HCT116 (cell line): ENCODE results near the gene KLK13. TPM values are rescaled to one million over a fixed set of nuclear protein-coding genes. Genes with fewer than 3 reads are reported as not detected.

ENCODE experiments used
- ATAC-seq: fragments of 200-7000 bp; cut with Tn5 transposase; 2 replicates; pipeline ENCODE4 v1.9.1; 2020; ENCODE audit warnings: mild to moderate bottlenecking, moderate library complexity
- BruUV-seq: library from RNA; stranded (reverse); fragments of 400-500 nt; replicated peaks from 2 replicates; lab custom pipeline; 2021; lab: Mats Ljungman, UMichigan
- CTCF ChIA-PET: fragments of 300-600 bp; sonication (Branson Sonifier 250); formaldehyde crosslinking; loops from one replicate; lab custom pipeline; 2021; ENCODE audit warnings: antibody characterized with exemption; lab: Charles Lee
- POLR2A ChIA-PET: fragments of 300-600, 350-600 bp; sonication (Branson Sonifier 250); formaldehyde crosslinking; loops from one replicate; lab custom pipeline; 2021; ENCODE audit warnings: antibody characterized with exemption; lab: Charles Lee
- RAD21 ChIA-PET, 2 experiments: fragments of 300-600 bp; sonication (Branson Sonifier 250); formaldehyde crosslinking; loops; one replicate each; lab custom pipeline; 2023; ENCODE audit warnings: low total read pairs in 2 of 2; ENCODE audit not compliant: uncharacterized antibody in 2 of 2, unreplicated experiment in 2 of 2, low non-redundant PET in 1 of 2; lab: Charles Lee
- DNase-seq: peaks from one replicate; pipeline ENCODE4 v3.0.0-alpha.2; 2010; ENCODE audit warnings: low read depth, low spot score
- H2AFZ ChIP-seq: fragments of 200-600 bp; shearing (Covaris generic), sonication (generic); 2 replicates; pipeline ENCODE4 v1.6.1; 2017; ENCODE audit warnings: low read depth, mixed run types, mixed read lengths, antibody characterized with exemption, low read length; ENCODE audit not compliant: poor library complexity, severe bottlenecking
- H3K27ac ChIP-seq: 2 replicates; pipeline ENCODE4 v1.5.1; 2012; ENCODE audit warnings: low read depth, low read length
- H3K27me3 ChIP-seq: fragments of 200-600 bp; sonication (generic); 2 replicates; pipeline ENCODE4 v1.6.1; 2016; ENCODE audit warnings: mixed run types, low read length, mixed read lengths; ENCODE audit not compliant: insufficient read depth
- H3K36me3 ChIP-seq, 2 experiments: fragments of 200-500 bp in 1 of 2; fragments of 200-600 bp in 1 of 2; sonication (Bioruptor generic) in 1 of 2; sonication (generic) in 1 of 2; 2 replicates each; pipeline versions ENCODE4 v1.5.1 to v1.6.1; 2014 to 2016; ENCODE audit warnings: low read length in 2 of 2, inconsistent platforms in 1 of 2, mixed read lengths in 1 of 2, mixed run types in 1 of 2; ENCODE audit not compliant: insufficient read depth in 2 of 2, control insufficient read depth in 1 of 2
- H3K4me1 ChIP-seq, 2 experiments: fragments of 200-600 bp in 1 of 2; sonication (generic) in 1 of 2; 2 replicates each; pipeline versions ENCODE4 v1.5.1 to v1.6.1; 2012 to 2017; ENCODE audit warnings: low read length in 2 of 2, inconsistent platforms in 1 of 2, mild to moderate bottlenecking in 1 of 2, mixed read lengths in 1 of 2, mixed run types in 1 of 2, moderate library complexity in 1 of 2; ENCODE audit not compliant: insufficient read depth in 2 of 2, control insufficient read depth in 1 of 2
- H3K4me2 ChIP-seq: fragments of 200-600 bp; sonication (generic); 2 replicates; pipeline ENCODE4 v1.6.1; 2017; ENCODE audit warnings: mixed run types, low read length, mixed read lengths
- H3K4me3 ChIP-seq, 2 experiments: fragments of 200-600 bp in 1 of 2; sonication (generic) in 1 of 2; replicated peaks in 1 of 2; 2 replicates each; pipeline ENCODE4 v1.5.1; 2011 to 2016; ENCODE audit warnings: low read length in 2 of 2, control low read depth in 1 of 2, low read depth in 1 of 2, mild to moderate bottlenecking in 1 of 2, mixed read lengths in 1 of 2, mixed run types in 1 of 2
- H3K79me2 ChIP-seq: fragments of 200-600 bp; sonication (generic); 2 replicates; pipeline ENCODE4 v1.6.1; 2017; ENCODE audit warnings: mild to moderate bottlenecking, mixed run types, low read length, moderate library complexity, mixed read lengths; ENCODE audit not compliant: insufficient read depth
- H3K9ac ChIP-seq: fragments of 200-600 bp; sonication (generic); 2 replicates; pipeline ENCODE4 v1.6.1; 2016; ENCODE audit warnings: low read length, mixed read lengths
- H3K9me2 ChIP-seq: fragments of 200-600 bp; sonication (generic), shearing (Covaris generic); 2 replicates; pipeline ENCODE4 v1.6.1; 2017; ENCODE audit warnings: mixed run types, mild to moderate bottlenecking, moderate library complexity; ENCODE audit not compliant: insufficient read depth
- H3K9me3 ChIP-seq, 2 experiments: fragments of 200-500 bp in 1 of 2; fragments of 200-600 bp in 1 of 2; sonication (Bioruptor generic) in 1 of 2; sonication (generic) in 1 of 2; 2 replicates each; pipeline ENCODE4 v1.6.1; 2014 to 2017; ENCODE audit warnings: low read length in 2 of 2, mixed read lengths in 2 of 2, inconsistent platforms in 1 of 2, low read depth in 1 of 2, mild to moderate bottlenecking in 1 of 2, mixed run types in 1 of 2, moderate library complexity in 1 of 2; ENCODE audit not compliant: control insufficient read depth in 1 of 2, insufficient read depth in 1 of 2
- H4K20me1 ChIP-seq: fragments of 200-600 bp; sonication (generic), shearing (Covaris generic); 2 replicates; pipeline ENCODE4 v1.6.1; 2017; ENCODE audit warnings: mixed run types, mild to moderate bottlenecking, moderate library complexity; ENCODE audit not compliant: insufficient read depth
- CBX3 ChIP-seq: IDR thresholded peaks from 2 replicates; pipeline ENCODE4 v1.6.1; 2012; ENCODE audit warnings: low read depth
- ELF1 ChIP-seq: IDR thresholded peaks from 2 replicates; pipeline ENCODE4 v1.6.1; 2012; ENCODE audit warnings: low read depth, borderline replicate concordance
- JUND ChIP-seq: IDR thresholded peaks from 2 replicates; pipeline ENCODE4 v1.6.1; 2012
- POLR2A ChIP-seq: IDR thresholded peaks from 2 replicates; pipeline ENCODE4 v1.7.0; 2011; ENCODE audit warnings: borderline replicate concordance; ENCODE audit not compliant: insufficient read depth, insufficient read length; ENCODE audit errors: extremely low read depth
- POLR2AphosphoS5 ChIP-seq: IDR thresholded peaks from 2 replicates; pipeline ENCODE4 v1.6.1; 2011; ENCODE audit warnings: mild to moderate bottlenecking, low read depth, low read length, moderate library complexity
- SIN3A ChIP-seq: IDR thresholded peaks from 2 replicates; pipeline ENCODE4 v1.6.1; 2012; ENCODE audit warnings: low read depth
- YY1 ChIP-seq: IDR thresholded peaks from 2 replicates; pipeline ENCODE4 v1.6.1; 2011; ENCODE audit warnings: low read length, low read depth, moderate library complexity, mild to moderate bottlenecking; ENCODE audit not compliant: insufficient replicate concordance; ENCODE audit errors: extremely low read depth
- ZFX ChIP-seq: fragments of 450-650 bp; IDR thresholded peaks from 2 replicates; pipeline ENCODE4 v1.6.1; 2017
- intact Hi-C: fragments of 100-400 bp; cut with micrococcal nuclease; formaldehyde crosslinking; loops from 2 replicates; pipeline ENCODE4 v1.10.0; 2022
- total RNA-seq: library from RNA; stranded (reverse); gene quantifications from one replicate; pipeline ENCODE4 v1.2.1, GENCODE V29; 2021; ENCODE audit not compliant: unreplicated experiment
- TF ChIP-seq, protein P1 (sequence below): IDR thresholded peaks from 2 replicates; pipeline ENCODE4 v1.6.1; 2012

KLK13 gene
- total RNA-seq, 1 experiment from 2014 or later: 3.2 TPM

DNA sequence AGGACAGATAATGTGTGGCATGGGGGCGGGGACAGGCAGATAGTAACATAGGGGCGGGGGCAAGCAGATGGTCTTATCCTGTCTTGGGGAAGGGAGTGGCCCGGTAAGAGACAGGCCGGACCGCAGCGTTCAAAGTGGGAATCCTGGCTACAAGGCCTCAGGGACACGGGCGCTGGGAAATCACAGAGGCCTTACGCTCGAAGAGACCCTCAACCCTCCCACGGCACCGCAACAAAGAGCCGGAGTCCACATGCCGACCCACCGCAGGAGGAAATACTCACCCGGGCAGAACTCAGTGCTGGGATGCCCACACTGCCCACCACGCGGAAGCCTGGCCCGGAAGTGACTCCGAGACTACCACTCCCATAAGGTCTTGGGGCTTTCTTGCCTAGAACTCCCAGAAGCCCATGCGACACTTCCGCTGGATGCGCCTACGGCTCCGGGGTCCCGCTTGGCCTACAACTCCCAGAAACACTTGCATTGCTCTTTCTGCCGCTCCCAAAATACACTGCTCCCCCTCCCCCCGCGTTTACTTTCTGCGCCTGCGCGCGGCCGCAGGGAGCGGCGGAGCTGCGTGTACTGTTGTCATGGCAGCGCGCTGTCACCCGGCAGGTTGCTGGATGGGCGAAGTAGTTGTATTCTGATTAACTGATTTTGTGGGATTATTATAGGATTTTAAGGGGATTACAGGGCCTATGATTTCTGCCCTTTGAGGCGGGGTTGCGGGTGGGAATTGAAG, 43.3 kb upstream of the KLK13 start, which contains the start of gene CTU1:
Gene CTU1, minus strand, starts transcription at position 344 of the 739 bp plus-strand sequence. CDS start 3,840 bp downstream, outside the sequence.
- Histone ChIP-seq H3K27ac (peak within 1 kb of the TSS; percentile 44), H3K9me3 (no peaks in the 10 kb centered on the region), H3K4me3 (peak within 1 kb of the TSS; percentile 93 to 95), H3K79me2 (peaks cover 34% of the 10 kb centered on the region), H3K36me3 (peaks cover 0 to 6% of the 10 kb centered on the region in 2 experiments; a peak in 2 of 4 replicates), H3K4me2 (peak within 1 kb of the TSS; percentile 97), H2AFZ (peak within 1 kb of the TSS; percentile 91), H3K9me2 (no peaks in the 10 kb centered on the region), H3K27me3 (no peaks in the 10 kb centered on the region; the same call in 1 of the 2 replicates), H3K4me1 (peaks cover 19 to 37% of the 10 kb centered on the region in 2 experiments), H4K20me1 (no peaks in the 10 kb centered on the region), H3K9ac (peak within 1 kb of the TSS; percentile 70)
- ChIA-PET RAD21 (no interaction called here), CTCF (no interaction called here), POLR2A (no interaction called here)
- ATAC-seq (peak; percentile 93), DNase-seq (peak; percentile 99)
- TF ChIP-seq JUND: no peak
- peak; percentile 28; the same call in 1 of the 2 replicates for TF ChIP-seq SIN3A
- TF ChIP-seq ELF1: peak; percentile 95
- TF ChIP-seq, protein P1, sequence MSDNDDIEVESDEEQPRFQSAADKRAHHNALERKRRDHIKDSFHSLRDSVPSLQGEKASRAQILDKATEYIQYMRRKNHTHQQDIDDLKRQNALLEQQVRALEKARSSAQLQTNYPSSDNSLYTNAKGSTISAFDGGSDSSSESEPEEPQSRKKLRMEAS: peak; percentile 93
- peak; percentile 64 for TF ChIP-seq YY1
- TF ChIP-seq POLR2AphosphoS5: peak; percentile 82
- TF ChIP-seq CBX3: no peak; the same call in 1 of the 2 replicates
- peak; percentile 87 for TF ChIP-seq ZFX
- peak; percentile 60 for TF ChIP-seq POLR2A
- no TSS peak for BruUV-seq
- intact Hi-C loops: no loop called here
